K562 (cell line): Measurements from ENCODE around the gene LTN1. TPM values are rescaled to one million over a fixed set of nuclear protein-coding genes. Genes with fewer than 3 reads are reported as not detected.

Experiments
- ATAC-seq: fragments of 200-7000 bp; cut with Tn5 transposase; 3 replicates; pipeline ENCODE4 v1.9.1; 2020; ENCODE audit warnings: moderate library complexity
- BruUV-seq: library from RNA; stranded (reverse); fragments of 400-500 nt; replicated peaks from 2 replicates; lab custom pipeline; 2021; lab: Mats Ljungman, UMichigan
- CTCF ChIA-PET: fragments of 300-600 bp; formaldehyde crosslinking; extraction: SDS; loops from one replicate; lab custom pipeline; 2021; ENCODE audit warnings: low intra/inter-chr PET ratio; lab: Yijun Ruan, JAX
- POLR2A ChIA-PET: fragments of 300-600, 350-650 bp; sonication (Branson Sonifier 250); formaldehyde crosslinking; extraction: SDS; loops from one replicate; lab custom pipeline; 2021; ENCODE audit warnings: antibody characterized with exemption, inconsistent platforms; lab: Yijun Ruan, JAX
- DNase-seq, 4 experiments: peaks; one replicate each; pipeline versions ENCODE4 v3.0.0 to v3.0.0-alpha.2; 2011 to 2018; ENCODE audit warnings: low spot score in 3 of 4, mixed read lengths in 3 of 4; ENCODE audit errors: extremely low read depth in 1 of 4
- FAIRE-seq: peaks from 2 replicates; lab custom pipeline; 2011; peaks lifted over from hg19 to GRCh38; lab: Jason Lieb, UNC
- H2AFZ ChIP-seq: 2 replicates; pipeline ENCODE4 v1.6.0; 2011; ENCODE audit warnings: low read depth, low read length, control low read depth, inconsistent platforms
- H3K27ac ChIP-seq: fragments of 200-600 bp; 3 replicates; pipeline ENCODE4 v1.8.0; 2011; ENCODE audit warnings: low read depth, mild to moderate bottlenecking, control low read depth, inconsistent platforms, low read length, moderate library complexity, mixed read lengths; ENCODE audit errors: extremely low read depth
- H3K27me3 ChIP-seq, 2 experiments: fragments of 300-600 bp in 1 of 2; 2 replicates in 1 of 2; 3 replicates in 1 of 2; pipeline versions ENCODE4 v1.6.0 to v1.8.0; 2011; ENCODE audit warnings: inconsistent platforms in 2 of 2, low read length in 2 of 2, mild to moderate bottlenecking in 1 of 2, mixed read lengths in 1 of 2, moderate library complexity in 1 of 2; ENCODE audit not compliant: control insufficient read depth in 2 of 2, insufficient read depth in 2 of 2
- H3K36me3 ChIP-seq: fragments of 300-600 bp; 3 replicates; pipeline ENCODE4 v1.8.0; 2011; ENCODE audit warnings: mild to moderate bottlenecking, low read length, inconsistent platforms; ENCODE audit not compliant: control insufficient read depth, insufficient read depth
- H3K4me1 ChIP-seq, 2 experiments: fragments of 200-600 bp in 1 of 2; replicated peaks in 1 of 2; 2 replicates in 1 of 2; 3 replicates in 1 of 2; pipeline versions ENCODE4 v1.5.1 to v1.8.0; 2011; ENCODE audit warnings: inconsistent platforms in 2 of 2, low read length in 2 of 2, mild to moderate bottlenecking in 1 of 2, mixed read lengths in 1 of 2, moderate library complexity in 1 of 2; ENCODE audit not compliant: control insufficient read depth in 2 of 2, insufficient read depth in 2 of 2
- H3K4me2 ChIP-seq: 2 replicates; pipeline ENCODE4 v1.6.1; 2011; ENCODE audit warnings: low read length, control low read depth, inconsistent platforms, mixed read lengths; ENCODE audit not compliant: insufficient read depth
- H3K4me3 ChIP-seq: fragments of 200-600 bp; sonication (generic), shearing (Covaris generic); 2 replicates; pipeline ENCODE4 v1.5.1; 2016; ENCODE audit warnings: control low read depth, inconsistent platforms
- H3K79me2 ChIP-seq: fragments of 200-600 bp; 3 replicates; pipeline ENCODE4 v1.8.0; 2011; ENCODE audit warnings: low read length, inconsistent platforms; ENCODE audit not compliant: control insufficient read depth, insufficient read depth
- H3K9ac ChIP-seq, 2 experiments: 2 replicates each; pipeline versions ENCODE4 v1.6.0 to v1.6.1; 2011; ENCODE audit warnings: low read depth in 2 of 2, low read length in 2 of 2, control low read depth in 1 of 2, inconsistent platforms in 1 of 2, mild to moderate bottlenecking in 1 of 2, mixed read lengths in 1 of 2; ENCODE audit not compliant: insufficient read depth in 1 of 2
- H3K9me1 ChIP-seq: one replicate; pipeline ENCODE4 v1.6.0; 2011; ENCODE audit warnings: inconsistent platforms, mild to moderate bottlenecking, low read length, moderate library complexity; ENCODE audit not compliant: control insufficient read depth, insufficient read depth
- H3K9me3 ChIP-seq: replicated peaks from 2 replicates; pipeline ENCODE4 v1.5.1; 2011; ENCODE audit warnings: low read depth, low read length, inconsistent platforms; ENCODE audit not compliant: control insufficient read depth, insufficient read depth
- H4K20me1 ChIP-seq: replicated peaks from 2 replicates; pipeline ENCODE4 v1.6.1; 2011; ENCODE audit warnings: low read length, inconsistent platforms, mixed read lengths; ENCODE audit not compliant: control insufficient read depth, insufficient read depth
- HMGN3 ChIP-seq: IDR thresholded peaks from 2 replicates; pipeline ENCODE4 v1.6.1; 2011; ENCODE audit warnings: borderline replicate concordance, low read depth, mild to moderate bottlenecking, mixed read lengths, low read length; ENCODE audit not compliant: insufficient read length; ENCODE audit errors: extremely low read depth
- IRF9 ChIP-seq: fragments of 450-650 bp; IDR thresholded peaks from 2 replicates; pipeline ENCODE4 v1.6.1; 2016; ENCODE audit warnings: missing biosample characterization, missing genetic modification characterization
- KLF10 ChIP-seq: fragments of 250-450 bp; sonication (Bioruptor Pico); IDR thresholded peaks from 2 replicates; pipeline ENCODE4 v1.6.1; 2021; ENCODE audit warnings: matching md5 sums
- MAFF ChIP-seq: IDR thresholded peaks from 2 replicates; pipeline ENCODE4 v1.6.1; 2012; ENCODE audit warnings: low read length, improper control_type of control experiment
- MTA2 ChIP-seq: fragments of 450-650 bp; IDR thresholded peaks from 2 replicates; pipeline ENCODE4 v1.6.1; 2016; ENCODE audit warnings: low read depth
- NUFIP1 ChIP-seq: fragments of 450-650 bp; IDR thresholded peaks from 2 replicates; pipeline ENCODE4 v1.6.1; 2018; ENCODE audit not compliant: partially characterized antibody
- RBM25 ChIP-seq: fragments of 200-400 bp; formaldehyde crosslinking; IDR thresholded peaks from 2 replicates; pipeline ENCODE4 v1.6.1; 2018; ENCODE audit warnings: low read length, low read depth, moderate library complexity; ENCODE audit not compliant: severe bottlenecking
- RFX1 ChIP-seq: fragments of 450-650 bp; IDR thresholded peaks from 2 replicates; pipeline ENCODE4 v1.6.1; 2016; ENCODE audit warnings: mild to moderate bottlenecking, moderate library complexity
- STAG1 ChIP-seq: sonication (generic); formaldehyde crosslinking; IDR thresholded peaks from 2 replicates; pipeline ENCODE4 v1.5.0; 2020; ENCODE audit warnings: missing genetic modification reagents, borderline replicate concordance
- ZBED1 ChIP-seq: IDR thresholded peaks from 2 replicates; pipeline ENCODE4 v1.6.1; 2014
- ZNF316 ChIP-seq: fragments of 450-650 bp; IDR thresholded peaks from 2 replicates; pipeline ENCODE4 v1.6.1; 2016
- ZNF512 ChIP-seq: IDR thresholded peaks from 2 replicates; pipeline ENCODE4 v1.6.1; 2016; ENCODE audit warnings: missing genetic modification characterization, missing compliant biosample characterization
- ZNF668 ChIP-seq: fragments of 250-450 bp; sonication (Bioruptor Pico); IDR thresholded peaks from 2 replicates; pipeline ENCODE4 v1.8.0; 2022; ENCODE audit warnings: mild to moderate bottlenecking, inconsistent platforms
- WGBS: fragments of 100-300 bp; shearing (Covaris generic); methylation state at CpG from one replicate; pipeline ENCODE4 v1.1.6; 2016; ENCODE audit warnings: low coverage, mixed read lengths; ENCODE audit not compliant: insufficient coverage; ENCODE audit errors: missing lambda C conversion rate; 5-methylcytosine and 5-hydroxymethylcytosine counted together
- in situ Hi-C: fragments of 300-500 bp; cut with MboI; formaldehyde crosslinking; loops from 4 replicates; pipeline ENCODE4 v1.15.0; 2018; ENCODE audit warnings: inconsistent platforms, mixed read lengths
- intact Hi-C: fragments of 100-400 bp; cut with micrococcal nuclease; formaldehyde crosslinking; loops from 2 replicates; pipeline ENCODE4 v1.14.2; 2022
- polyA plus RNA-seq, 8 experiments: library from polyadenylated mRNA; depleted of rRNA in 4 of 8; stranded (reverse) in 5 of 8; unstranded in 3 of 8; fragments of >200 nt; fragmentation: Nextera tagmentation in 2 of 8; fragmentation: Illumina TruSeq in 1 of 8; extraction: Ambion mirVana in 2 of 8; extraction: Trizol in 1 of 8; gene quantifications; 2 replicates each; pipeline versions ENCODE4 v1.2.1 to v1.2.3, GENCODE V29; 2011 to 2014; ENCODE audit warnings: inconsistent platforms in 1 of 8, missing spikeins in 1 of 8
- total RNA-seq, 7 experiments: library from RNA; depleted of rRNA in 6 of 7; stranded (reverse); fragments of >200 nt in 6 of 7; fragmentation: Illumina TruSeq in 2 of 7; extraction: Trizol in 2 of 7; gene quantifications; 2 replicates each; pipeline versions ENCODE4 v1.2.1 to v1.2.3, GENCODE V29; 2011 to 2021; ENCODE audit warnings: low replicate concordance in 1 of 7

LTN1 gene
- total and polyA plus RNA-seq, 9 of the 15 experiments (the other 6 are each of a cell fraction or from before 2014, with no cell fraction given): 15.7 to 49.6 (median 28.7) TPM

DNA sequence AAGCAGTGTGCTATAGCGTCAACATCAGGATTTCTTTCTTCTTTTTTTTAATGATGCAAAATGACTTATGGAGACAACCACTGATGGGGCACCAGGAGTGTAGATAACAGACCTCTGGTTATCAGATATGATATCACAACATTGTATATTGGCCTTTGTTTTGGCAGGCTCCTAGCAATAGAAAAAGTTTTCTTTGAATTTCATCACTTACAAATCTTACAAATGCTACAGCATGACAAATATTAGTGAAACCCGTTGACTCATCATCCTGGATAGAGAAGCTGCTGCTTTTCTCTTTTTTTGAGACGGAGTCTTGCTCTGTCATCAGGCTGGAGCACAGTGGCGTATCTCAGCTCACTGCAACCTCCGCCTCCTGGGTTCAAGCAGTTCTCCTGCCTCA lies 92.9 kb downstream of the LTN1 start (continued):
- TF ChIP-seq STAG1 (CRISPR knock-in tag) (no peak), RFX1 (peak; percentile 19; the same call in 1 of the 2 replicates), KLF10 (CRISPR knock-in tag) (no peak), RBM25 (no peak)

DNA sequence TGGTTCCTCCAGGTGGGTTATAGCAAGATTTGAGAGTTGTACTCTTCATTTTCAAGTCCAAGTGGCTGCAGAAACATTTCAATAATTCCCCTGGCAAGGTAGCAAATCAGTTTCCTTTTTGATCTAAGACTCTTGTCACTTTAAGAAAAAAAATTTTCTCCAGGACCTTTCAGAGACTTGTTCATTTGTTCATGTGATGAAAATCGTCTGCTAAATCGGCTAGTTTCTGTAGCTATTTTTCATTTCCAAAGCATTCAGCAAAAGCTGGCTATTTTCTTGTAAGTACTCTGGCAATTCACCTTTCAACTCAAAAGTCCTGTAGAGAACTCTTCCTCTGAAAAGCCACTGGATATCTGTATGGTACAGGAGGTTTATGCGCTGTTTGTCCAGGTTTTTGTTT lies 93.5 kb downstream of the LTN1 start:
- FAIRE-seq (no peak), DNase-seq (no peak), ATAC-seq (no peak)
- H3K9me1 ChIP-seq: no peaks in the 10 kb centered on the region
- no peaks in the 10 kb centered on the region for H4K20me1 ChIP-seq
- 7% methylated on average over 3 of the region's 3 CpGs for WGBS
- in situ Hi-C loops (no loop called here), intact Hi-C loops (no loop called here)
- H3K27ac ChIP-seq: no peak overlapping the region
- TF ChIP-seq ZBED1 (no peak), MAFF (no peak), ZNF316 (no peak), ZNF512 (no peak), HMGN3 (no peak), MTA2 (no peak), NUFIP1 (no peak), IRF9 (tag) (no peak), ZNF668 (CRISPR knock-in tag) (no peak)
- peaks cover 18 to 28% of the 10 kb centered on the region in 2 experiments; a peak in 4 of 5 replicates for H3K27me3 ChIP-seq
- no peak overlapping the region for H3K4me3 ChIP-seq
- CTCF ChIA-PET: no interaction called here
- H3K36me3 ChIP-seq: no peaks in the 10 kb centered on the region
- no TSS peak for BruUV-seq
- POLR2A ChIA-PET: interaction anchor here (1.2 to 1.8 kb wide), 2 partner anchors 8 to 18 kb away, joined by 3 to 7 read pairs; no protein-coding TSS in a partner anchor
- H3K9ac ChIP-seq: no peak overlapping the region
- H3K79me2 ChIP-seq: no peaks in the 10 kb centered on the region
- H3K9me3 ChIP-seq: no peaks in the 10 kb centered on the region
- no peak overlapping the region for H3K4me2 ChIP-seq
- no peak overlapping the region for H2AFZ ChIP-seq
- peaks cover 0 to 4% of the 10 kb centered on the region in 2 experiments; a peak in 1 of 5 replicates for H3K4me1 ChIP-seq
